Measurements from ENCODE around the gene COL5A3.

- TF ChIP-seq, protein P1, sequence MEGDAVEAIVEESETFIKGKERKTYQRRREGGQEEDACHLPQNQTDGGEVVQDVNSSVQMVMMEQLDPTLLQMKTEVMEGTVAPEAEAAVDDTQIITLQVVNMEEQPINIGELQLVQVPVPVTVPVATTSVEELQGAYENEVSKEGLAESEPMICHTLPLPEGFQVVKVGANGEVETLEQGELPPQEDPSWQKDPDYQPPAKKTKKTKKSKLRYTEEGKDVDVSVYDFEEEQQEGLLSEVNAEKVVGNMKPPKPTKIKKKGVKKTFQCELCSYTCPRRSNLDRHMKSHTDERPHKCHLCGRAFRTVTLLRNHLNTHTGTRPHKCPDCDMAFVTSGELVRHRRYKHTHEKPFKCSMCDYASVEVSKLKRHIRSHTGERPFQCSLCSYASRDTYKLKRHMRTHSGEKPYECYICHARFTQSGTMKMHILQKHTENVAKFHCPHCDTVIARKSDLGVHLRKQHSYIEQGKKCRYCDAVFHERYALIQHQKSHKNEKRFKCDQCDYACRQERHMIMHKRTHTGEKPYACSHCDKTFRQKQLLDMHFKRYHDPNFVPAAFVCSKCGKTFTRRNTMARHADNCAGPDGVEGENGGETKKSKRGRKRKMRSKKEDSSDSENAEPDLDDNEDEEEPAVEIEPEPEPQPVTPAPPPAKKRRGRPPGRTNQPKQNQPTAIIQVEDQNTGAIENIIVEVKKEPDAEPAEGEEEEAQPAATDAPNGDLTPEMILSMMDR (IDR thresholded peaks at IDR 0.05) = peak in 1 of 4 experiments; percentile 25
- TF ChIP-seq POLR2AphosphoS5 (IDR thresholded peaks at IDR 0.05) = no peak
- TF ChIP-seq POLR2A (IDR thresholded peaks at IDR 0.05) = no peak
Measured at GRCh38 chr19:10001899-10002298, 8.4 kb downstream of the COL5A3 start.

All from sigmoid colon (tissue), 4 donors.